Osteoblast (primary cell): Measurements from ENCODE around the gene TMCC1. TPM values are rescaled to one million over a fixed set of nuclear protein-coding genes. Genes with fewer than 3 reads are reported as not detected.

Experiments used
- DNase-seq: peaks from one replicate; pipeline ENCODE4 v3.0.0; 2011; ENCODE audit warnings: low spot score, mixed read lengths; ENCODE audit not compliant: insufficient read length; ENCODE audit errors: missing footprints
- H2AFZ ChIP-seq: 2 replicates; pipeline ENCODE4 v1.6.0; 2011; ENCODE audit warnings: mild to moderate bottlenecking, low read length
- H3K27ac ChIP-seq: 2 replicates; pipeline ENCODE4 v1.5.1; 2011; ENCODE audit warnings: mild to moderate bottlenecking, low read depth, low read length, moderate library complexity
- H3K27me3 ChIP-seq: 2 replicates; pipeline ENCODE4 v1.6.0; 2012; ENCODE audit warnings: mild to moderate bottlenecking, control low read depth, inconsistent platforms, low read length, moderate library complexity; ENCODE audit not compliant: insufficient read depth
- H3K36me3 ChIP-seq: 2 replicates; pipeline ENCODE4 v1.5.1; 2011; ENCODE audit warnings: mild to moderate bottlenecking, low read length, control low read depth, moderate library complexity; ENCODE audit not compliant: insufficient read depth
- H3K4me1 ChIP-seq: 2 replicates; pipeline ENCODE4 v1.5.1; 2011; ENCODE audit warnings: mild to moderate bottlenecking, low read length, control low read depth, moderate library complexity; ENCODE audit not compliant: insufficient read depth
- H3K4me2 ChIP-seq: 2 replicates; pipeline ENCODE4 v1.6.0; 2011; ENCODE audit warnings: mild to moderate bottlenecking, low read length; ENCODE audit not compliant: insufficient read depth
- H3K4me3 ChIP-seq: fragments of 200-600 bp; sonication (generic); 3 replicates; pipeline ENCODE4 v1.5.1; 2012; ENCODE audit warnings: mild to moderate bottlenecking, low read length, inconsistent platforms; ENCODE audit not compliant: insufficient read depth
- H3K79me2 ChIP-seq: 2 replicates; pipeline ENCODE4 v1.6.0; 2012; ENCODE audit warnings: mild to moderate bottlenecking, low read length, control low read depth, inconsistent platforms; ENCODE audit not compliant: insufficient read depth
- H3K9me3 ChIP-seq: 2 replicates; pipeline ENCODE4 v1.5.1; 2011; ENCODE audit warnings: low read depth, low read length, control low read depth
- H4K20me1 ChIP-seq: 2 replicates; pipeline ENCODE4 v1.6.0; 2012; ENCODE audit warnings: mild to moderate bottlenecking, low read length, control low read depth; ENCODE audit not compliant: insufficient read depth
- CTCF ChIP-seq: IDR thresholded peaks from 2 replicates; pipeline ENCODE4 v1.5.1; 2011; ENCODE audit warnings: mild to moderate bottlenecking, low read depth, low read length, moderate library complexity; ENCODE audit errors: extremely low read depth
- total RNA-seq: library from RNA; depleted of rRNA; stranded (reverse); fragments of >200 nt; gene quantifications from 2 replicates; pipeline ENCODE4 v1.2.3, GENCODE V29; 2012

TMCC1 gene
- total RNA-seq, 1 donor: 17.4 TPM

GRCh38 chr3:129739634-129740033 lies 153.9 kb downstream of the TMCC1 start:
- no peaks in the 10 kb centered on the region for H3K9me3 ChIP-seq
- H4K20me1 ChIP-seq: peaks cover 13% of the 10 kb centered on the region
- H3K36me3 ChIP-seq: no peaks in the 10 kb centered on the region
- no peaks in the 10 kb centered on the region for H3K27me3 ChIP-seq
- no peaks in the 10 kb centered on the region for H3K79me2 ChIP-seq
- no peak for TF ChIP-seq CTCF
- no peak for DNase-seq
- no peak overlapping the region for H3K27ac ChIP-seq
- H3K4me2 ChIP-seq: no peak overlapping the region
- no peak overlapping the region for H2AFZ ChIP-seq
- H3K4me1 ChIP-seq: no peaks in the 10 kb centered on the region
- no peak overlapping the region for H3K4me3 ChIP-seq

GRCh38 chr3:129738172-129738571 lies 155.3 kb downstream of the TMCC1 start:
- no peaks in the 10 kb centered on the region for H3K27me3 ChIP-seq
- no peak overlapping the region for H2AFZ ChIP-seq
- no peaks in the 10 kb centered on the region for H3K79me2 ChIP-seq
- no peak overlapping the region for H3K27ac ChIP-seq
- no peaks in the 10 kb centered on the region for H3K4me1 ChIP-seq
- peaks cover 12% of the 10 kb centered on the region for H4K20me1 ChIP-seq
- H3K36me3 ChIP-seq: no peaks in the 10 kb centered on the region
- no peak for DNase-seq
- H3K4me3 ChIP-seq: no peak overlapping the region
- H3K9me3 ChIP-seq: no peaks in the 10 kb centered on the region
- H3K4me2 ChIP-seq: no peak overlapping the region
- no peak for TF ChIP-seq CTCF

GRCh38 chr3:129736070-129736469 lies 157.4 kb downstream of the TMCC1 start:
- Histone ChIP-seq H3K4me2 (no peak overlapping the region), H3K4me3 (no peak overlapping the region), H2AFZ (no peak overlapping the region), H3K27ac (no peak overlapping the region), H4K20me1 (peaks cover 16% of the 10 kb centered on the region), H3K79me2 (no peaks in the 10 kb centered on the region), H3K4me1 (no peaks in the 10 kb centered on the region), H3K36me3 (no peaks in the 10 kb centered on the region), H3K27me3 (no peaks in the 10 kb centered on the region), H3K9me3 (no peaks in the 10 kb centered on the region)
- TF ChIP-seq CTCF: no peak
- no peak for DNase-seq

DNA sequence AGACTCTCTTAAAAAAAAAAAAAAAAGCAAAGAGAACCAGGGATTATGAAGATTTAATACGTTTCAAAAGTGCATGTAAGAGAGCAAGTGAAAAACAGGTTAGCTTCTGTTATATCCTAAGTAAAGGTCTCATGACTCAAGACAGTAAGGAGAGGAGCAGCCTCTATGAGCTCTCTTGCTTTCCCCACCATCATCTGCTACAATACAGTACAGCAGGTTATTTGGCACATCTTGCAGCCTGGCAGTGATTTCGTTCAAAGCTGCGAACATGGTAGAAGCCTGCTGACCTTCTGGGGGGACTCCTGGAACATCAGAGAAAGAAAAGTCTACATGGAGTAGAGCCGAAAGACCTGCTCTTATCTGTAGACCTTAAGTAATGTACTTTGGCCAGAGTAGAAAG lies 157.9 kb downstream of the TMCC1 start:
- DNase-seq: no peak
- Histone ChIP-seq H3K4me3 (no peak overlapping the region), H3K4me2 (no peak overlapping the region), H3K4me1 (no peaks in the 10 kb centered on the region), H3K27ac (no peak overlapping the region), H3K36me3 (no peaks in the 10 kb centered on the region), H4K20me1 (peaks cover 16% of the 10 kb centered on the region), H3K27me3 (no peaks in the 10 kb centered on the region), H3K79me2 (no peaks in the 10 kb centered on the region), H2AFZ (no peak overlapping the region), H3K9me3 (no peaks in the 10 kb centered on the region)
- no peak for TF ChIP-seq CTCF
